ENCODE data around the gene MTERF4.

Gene MTERF4

GRCh38 chr2:241121008-241121407, 18.9 kb upstream of the MTERF4 start:
- Histone ChIP-seq H3K9me3 (ENCODE audit: insufficient read depth, low read depth, low read length) (no peaks in the 10 kb centered on the region), H3K9me2 (replicated peaks; ENCODE audit: low read depth, low read length) (no peaks in the 10 kb centered on the region), H3F3A (ENCODE audit: low read depth) (no peaks in the 10 kb centered on the region), H3K4me3 (ENCODE audit: low read length, poor library complexity, severe bottlenecking) (no peak overlapping the region), H3K36me3 (ENCODE audit: insufficient read depth, low read length) (peaks cover 20% of the 10 kb centered on the region; the same call in 1 of the 2 replicates), H4K20me1 (ENCODE audit: insufficient read depth, low read length, poor library complexity, severe bottlenecking) (no peaks in the 10 kb centered on the region), H3K4me2 (ENCODE audit: low read depth, low read length, poor library complexity, severe bottlenecking) (no peak overlapping the region), H3K79me2 (ENCODE audit: insufficient read depth, low read length) (no peaks in the 10 kb centered on the region), H3K4me1 (ENCODE audit: insufficient read depth, low read length, poor library complexity, severe bottlenecking) (no peaks in the 10 kb centered on the region), H3K27me3 (ENCODE audit: insufficient read depth, low read length, poor library complexity, severe bottlenecking) (no peaks in the 10 kb centered on the region), H2AFZ (ENCODE audit: low read length) (no peak overlapping the region), H3K9ac (ENCODE audit: low read depth, low read length, poor library complexity, severe bottlenecking) (no peak overlapping the region)
- no peak for TF ChIP-seq EZH2phosphoT487 (IDR thresholded peaks at IDR 0.05; ENCODE audit: borderline replicate concordance)
- TF ChIP-seq CTCF (conservative IDR thresholded peaks at IDR 0.05; ENCODE audit: low read length), result no peak

GRCh38 chr2:241120440-241120839, 18.4 kb upstream of the MTERF4 start:
- Histone ChIP-seq H3K9ac (ENCODE audit: low read depth, low read length, poor library complexity, severe bottlenecking) (no peak overlapping the region), H3K36me3 (ENCODE audit: insufficient read depth, low read length) (peaks cover 20% of the 10 kb centered on the region; the same call in 1 of the 2 replicates), H3K4me2 (ENCODE audit: low read depth, low read length, poor library complexity, severe bottlenecking) (no peak overlapping the region), H2AFZ (ENCODE audit: low read length) (no peak overlapping the region), H4K20me1 (ENCODE audit: insufficient read depth, low read length, poor library complexity, severe bottlenecking) (no peaks in the 10 kb centered on the region), H3K9me3 (ENCODE audit: insufficient read depth, low read depth, low read length) (no peaks in the 10 kb centered on the region), H3F3A (ENCODE audit: low read depth) (no peaks in the 10 kb centered on the region), H3K27me3 (ENCODE audit: insufficient read depth, low read length, poor library complexity, severe bottlenecking) (no peaks in the 10 kb centered on the region), H3K9me2 (replicated peaks; ENCODE audit: low read depth, low read length) (no peaks in the 10 kb centered on the region), H3K4me3 (ENCODE audit: low read length, poor library complexity, severe bottlenecking) (no peak overlapping the region), H3K4me1 (ENCODE audit: insufficient read depth, low read length, poor library complexity, severe bottlenecking) (no peaks in the 10 kb centered on the region), H3K79me2 (ENCODE audit: insufficient read depth, low read length) (no peaks in the 10 kb centered on the region)
- TF ChIP-seq CTCF (conservative IDR thresholded peaks at IDR 0.05; ENCODE audit: low read length), result no peak
- TF ChIP-seq EZH2phosphoT487 (IDR thresholded peaks at IDR 0.05; ENCODE audit: borderline replicate concordance), result no peak

GRCh38 chr2:241118737-241119505, 16.8 kb upstream of the MTERF4 start:
- Histone ChIP-seq H3K9me2 (replicated peaks; ENCODE audit: low read depth, low read length) (no peaks in the 10 kb centered on the region), H3F3A (ENCODE audit: low read depth) (no peaks in the 10 kb centered on the region), H3K9ac (ENCODE audit: low read depth, low read length, poor library complexity, severe bottlenecking) (no peak overlapping the region), H4K20me1 (ENCODE audit: insufficient read depth, low read length, poor library complexity, severe bottlenecking) (no peaks in the 10 kb centered on the region), H3K4me3 (ENCODE audit: low read length, poor library complexity, severe bottlenecking) (no peak overlapping the region), H2AFZ (ENCODE audit: low read length) (no peak overlapping the region), H3K9me3 (ENCODE audit: insufficient read depth, low read depth, low read length) (no peaks in the 10 kb centered on the region), H3K4me1 (ENCODE audit: insufficient read depth, low read length, poor library complexity, severe bottlenecking) (no peaks in the 10 kb centered on the region), H3K79me2 (ENCODE audit: insufficient read depth, low read length) (no peaks in the 10 kb centered on the region), H3K27me3 (ENCODE audit: insufficient read depth, low read length, poor library complexity, severe bottlenecking) (no peaks in the 10 kb centered on the region), H3K36me3 (ENCODE audit: insufficient read depth, low read length) (peaks cover 33% of the 10 kb centered on the region; the same call in 1 of the 2 replicates), H3K4me2 (ENCODE audit: low read depth, low read length, poor library complexity, severe bottlenecking) (no peak overlapping the region)
- TF ChIP-seq CTCF (conservative IDR thresholded peaks at IDR 0.05; ENCODE audit: low read length) (no peak), EZH2phosphoT487 (IDR thresholded peaks at IDR 0.05; ENCODE audit: borderline replicate concordance) (no peak)
